H9 (cell line): ENCODE results near the gene DLG2. TPM values are rescaled to one million over a fixed set of nuclear protein-coding genes. Genes with fewer than 3 reads are reported as not detected.

Experiments
- DNase-seq: peaks from one replicate; pipeline ENCODE4 v3.0.0-alpha.2; 2017
- H2AFZ ChIP-seq: one replicate; pipeline ENCODE4 v1.6.1; 2013; ENCODE audit warnings: mild to moderate bottlenecking, low read length, control low read depth, moderate library complexity
- H2AK5ac ChIP-seq: 2 replicates; pipeline ENCODE4 v1.6.1; 2013; ENCODE audit warnings: low read length, control low read depth, mixed read lengths; ENCODE audit not compliant: insufficient read length
- H2BK120ac ChIP-seq: one replicate; pipeline ENCODE4 v1.6.1; 2013; ENCODE audit warnings: low read depth, mild to moderate bottlenecking, low read length, control low read depth, inconsistent platforms; ENCODE audit not compliant: poor library complexity, severe bottlenecking
- H2BK12ac ChIP-seq: 2 replicates; pipeline ENCODE4 v1.6.1; 2013; ENCODE audit warnings: low read length, control low read depth, mixed read lengths, low read depth; ENCODE audit not compliant: insufficient read length
- H2BK15ac ChIP-seq: 2 replicates; pipeline ENCODE4 v1.6.1; 2013; ENCODE audit warnings: low read depth, low read length, control low read depth
- H2BK20ac ChIP-seq: one replicate; pipeline ENCODE4 v1.6.1; 2013; ENCODE audit warnings: low read depth, mild to moderate bottlenecking, low read length, control low read depth, inconsistent platforms; ENCODE audit not compliant: poor library complexity, severe bottlenecking
- H2BK5ac ChIP-seq: 2 replicates; pipeline ENCODE4 v1.6.1; 2013; ENCODE audit warnings: low read length, control low read depth, mixed read lengths; ENCODE audit not compliant: insufficient read length
- H3K14ac ChIP-seq: 2 replicates; pipeline ENCODE4 v1.6.1; 2013; ENCODE audit warnings: low read length, control low read depth; ENCODE audit not compliant: insufficient read depth
- H3K18ac ChIP-seq: 2 replicates; pipeline ENCODE4 v1.6.1; 2013; ENCODE audit warnings: low read depth, mild to moderate bottlenecking, mixed read lengths, low read length, control low read depth; ENCODE audit not compliant: insufficient read length
- H3K23ac ChIP-seq: 2 replicates; pipeline ENCODE4 v1.6.1; 2013; ENCODE audit warnings: low read length, control low read depth, mixed read lengths, low read depth; ENCODE audit not compliant: insufficient read length
- H3K23me2 ChIP-seq: 2 replicates; pipeline ENCODE4 v1.6.1; 2013; ENCODE audit warnings: low read depth, mild to moderate bottlenecking, mixed read lengths, low read length, control low read depth; ENCODE audit not compliant: insufficient read length, poor library complexity, severe bottlenecking
- H3K27ac ChIP-seq: 2 replicates; pipeline ENCODE4 v1.5.1; 2013; ENCODE audit warnings: low read length, control low read depth, mixed read lengths, low read depth; ENCODE audit not compliant: insufficient read length
- H3K27me3 ChIP-seq: 2 replicates; pipeline ENCODE4 v1.6.1; 2013; ENCODE audit warnings: low read length, control low read depth, inconsistent platforms; ENCODE audit not compliant: insufficient read depth
- H3K4ac ChIP-seq: 2 replicates; pipeline ENCODE4 v1.6.1; 2013; ENCODE audit warnings: low read depth, mild to moderate bottlenecking, control low read depth, inconsistent platforms, low read length, moderate library complexity
- H3K4me1 ChIP-seq: 2 replicates; pipeline ENCODE4 v1.6.1; 2013; ENCODE audit warnings: low read length, control low read depth, inconsistent platforms; ENCODE audit not compliant: insufficient read depth
- H3K4me2 ChIP-seq: 2 replicates; pipeline ENCODE4 v1.6.1; 2013; ENCODE audit warnings: low read length, control low read depth, mixed read lengths; ENCODE audit not compliant: insufficient read length, insufficient read depth
- H3K56ac ChIP-seq: 2 replicates; pipeline ENCODE4 v1.6.1; 2013; ENCODE audit warnings: low read depth, mild to moderate bottlenecking, mixed read lengths, low read length, control low read depth; ENCODE audit not compliant: insufficient read length
- H3K79me1 ChIP-seq: 2 replicates; pipeline ENCODE4 v1.6.1; 2013; ENCODE audit warnings: low read depth, mild to moderate bottlenecking, moderate library complexity, low read length, control low read depth, inconsistent platforms; ENCODE audit not compliant: insufficient read depth, poor library complexity, severe bottlenecking
- H3K79me2 ChIP-seq: 2 replicates; pipeline ENCODE4 v1.6.1; 2013; ENCODE audit warnings: low read length, control low read depth, inconsistent platforms; ENCODE audit not compliant: insufficient read depth
- H3K9ac ChIP-seq: 2 replicates; pipeline ENCODE4 v1.6.1; 2013; ENCODE audit warnings: low read length, control low read depth, mixed read lengths; ENCODE audit not compliant: insufficient read length; ENCODE audit errors: extremely low read depth
- H3K9me3 ChIP-seq: one replicate; pipeline ENCODE4 v1.6.1; 2013; ENCODE audit warnings: low read depth, low read length, inconsistent platforms; ENCODE audit not compliant: control insufficient read depth
- H3T11ph ChIP-seq: one replicate; pipeline ENCODE4 v1.6.1; 2013; ENCODE audit warnings: mild to moderate bottlenecking, low read length, control low read depth, inconsistent platforms
- H4K20me1 ChIP-seq: one replicate; pipeline ENCODE4 v1.6.1; 2013; ENCODE audit not compliant: control insufficient read depth, insufficient read length, insufficient read depth
- H4K5ac ChIP-seq: 2 replicates; pipeline ENCODE4 v1.6.1; 2013; ENCODE audit warnings: low read depth, mild to moderate bottlenecking, mixed read lengths, low read length, control low read depth; ENCODE audit not compliant: insufficient read length
- H4K8ac ChIP-seq: replicated peaks from 2 replicates; pipeline ENCODE4 v1.6.1; 2013; ENCODE audit warnings: low read length, control low read depth, mixed read lengths, low read depth; ENCODE audit not compliant: insufficient read length
- H4K91ac ChIP-seq: 2 replicates; pipeline ENCODE4 v1.6.1; 2013; ENCODE audit warnings: low read depth, mild to moderate bottlenecking, moderate library complexity, mixed read lengths, low read length, control low read depth; ENCODE audit not compliant: insufficient read length
- H3K27ac Mint-ChIP-seq, 3 experiments: 2 replicates in 2 of 3; 3 replicates in 1 of 3; pipeline ENCODE4 v1.8.0; 2020 to 2021; ENCODE audit warnings: mixed read lengths in 3 of 3, mild to moderate bottlenecking in 1 of 3, moderate library complexity in 1 of 3
- H3K27me3 Mint-ChIP-seq: 2 replicates; pipeline ENCODE4 v1.8.0; 2021; ENCODE audit warnings: low read depth, mild to moderate bottlenecking, moderate library complexity, mixed read lengths
- H3K36me3 Mint-ChIP-seq, 3 experiments: 2 replicates in 2 of 3; 3 replicates in 1 of 3; pipeline ENCODE4 v1.8.0; 2020 to 2021; ENCODE audit warnings: low read depth in 3 of 3, mixed read lengths in 3 of 3; ENCODE audit not compliant: insufficient read depth in 1 of 3
- H3K4me1 Mint-ChIP-seq, 2 experiments: 2 replicates each; pipeline ENCODE4 v1.8.0; 2020; ENCODE audit warnings: mixed read lengths in 2 of 2
- H3K4me3 Mint-ChIP-seq, 2 experiments: 2 replicates in 1 of 2; 3 replicates in 1 of 2; pipeline ENCODE4 v1.8.0; 2020 to 2021; ENCODE audit warnings: mild to moderate bottlenecking in 2 of 2, mixed read lengths in 2 of 2, moderate library complexity in 1 of 2
- H3K9me3 Mint-ChIP-seq, 2 experiments: 2 replicates in 1 of 2; 3 replicates in 1 of 2; pipeline ENCODE4 v1.8.0; 2020; ENCODE audit warnings: mild to moderate bottlenecking in 2 of 2, mixed read lengths in 2 of 2, moderate library complexity in 1 of 2
- CTCF ChIP-seq: fragments of 200-600 bp; sonication (generic); conservative IDR thresholded peaks from 3 replicates; pipeline ENCODE4 v1.8.0; 2021; ENCODE audit warnings: antibody characterized with exemption, mild to moderate bottlenecking
- WGBS: extraction: QIAGEN DNeasy Blood & Tissue Kit; methylation state at CpG from one replicate; pipeline ENCODE4 v1.1.7; 2013; ENCODE audit warnings: missing lambda C conversion rate, low lambda C conversion rate, mixed read lengths; ENCODE audit not compliant: insufficient read length; ENCODE audit errors: extremely low coverage; 5-methylcytosine and 5-hydroxymethylcytosine counted together
- total RNA-seq: library from RNA; stranded (reverse); gene quantifications from 2 replicates; pipeline ENCODE4 v1.2.1, GENCODE V29; 2021

Gene DLG2
- total RNA-seq, 1 experiment from 2014 or later, result 8.0 TPM

- Histone ChIP-seq H3K79me2 (no peaks in the 10 kb centered on the region), H4K8ac (no peak overlapping the region), H2BK15ac (no peak overlapping the region), H3K4ac (no peak overlapping the region), H3K23ac (no peak overlapping the region), H2BK12ac (no peak overlapping the region), H3K79me1 (no peaks in the 10 kb centered on the region), H2BK20ac (no peak overlapping the region), H3K23me2 (no peaks in the 10 kb centered on the region), H3K9ac (no peak overlapping the region), H2AFZ (no peak overlapping the region), H3K27ac (no peak overlapping the region), H3K9me3 (no peaks in the 10 kb centered on the region), H3K56ac (no peak overlapping the region), H4K91ac (no peak overlapping the region), H4K5ac (no peak overlapping the region), H4K20me1 (no peaks in the 10 kb centered on the region), H3K18ac (no peak overlapping the region), H3T11ph (no peak overlapping the region), H2BK120ac (no peak overlapping the region), H3K27me3 (no peaks in the 10 kb centered on the region), H2AK5ac (no peak overlapping the region), H3K4me1 (no peaks in the 10 kb centered on the region), H3K14ac (no peak overlapping the region), H2BK5ac (no peak overlapping the region), H3K4me2 (no peak overlapping the region)
- WGBS, result no CpG with 5 or more reads among the region's 2 CpGs
- H3K36me3 Mint-ChIP-seq, result peaks cover 0 to 15% (median 7%) of the 10 kb centered on the region in 3 experiments; a peak in 4 of 7 replicates
- DNase-seq, result no peak
- TF ChIP-seq CTCF, result no peak
- H3K4me1 Mint-ChIP-seq, result no peaks in the 10 kb centered on the region
- no peak overlapping the region for H3K27ac Mint-ChIP-seq
- peaks cover 8 to 9% of the 10 kb centered on the region in 2 experiments; a peak in 3 of 5 replicates for H3K9me3 Mint-ChIP-seq
- no peaks in the 10 kb centered on the region for H3K27me3 Mint-ChIP-seq
- no peak overlapping the region for H3K4me3 Mint-ChIP-seq
Observed at GRCh38 chr11:85379066-85379465, 248.1 kb downstream of the DLG2 start.
